KOPT-K1 (cell line): Measurements from ENCODE around the gene PRRT4.

Experiments used
- H3K27ac ChIP-seq: fragments of 200-600 bp; sonication (generic); 2 replicates; pipeline ENCODE4 v1.5.1; 2016; ENCODE audit warnings: antibody characterized with exemption, mild to moderate bottlenecking, low read depth, low read length; ENCODE audit not compliant: poor library complexity, severe bottlenecking
- H3K36me3 ChIP-seq: fragments of 200-600 bp; sonication (generic); 2 replicates; pipeline ENCODE4 v1.5.1; 2017; ENCODE audit warnings: antibody characterized with exemption, mild to moderate bottlenecking, low read length, moderate library complexity; ENCODE audit not compliant: insufficient read depth
- H3K9me3 ChIP-seq: fragments of 200-600 bp; sonication (generic); 2 replicates; pipeline ENCODE4 v1.5.1; 2017; ENCODE audit warnings: antibody characterized with exemption, low read length, mild to moderate bottlenecking; ENCODE audit not compliant: insufficient read depth, poor library complexity, severe bottlenecking

The PRRT4 gene

GRCh38 chr7:128366300-128366699 is 4.8 kb upstream of the PRRT4 start:
- H3K27ac ChIP-seq = no peak overlapping the region
- no peaks in the 10 kb centered on the region for H3K36me3 ChIP-seq
- H3K9me3 ChIP-seq = no peaks in the 10 kb centered on the region

- Histone ChIP-seq H3K9me3 (no peaks in the 10 kb centered on the region), H3K27ac (no peak overlapping the region), H3K36me3 (no peaks in the 10 kb centered on the region)
Observed at GRCh38 chr7:128365432-128365831, 3.9 kb upstream of the PRRT4 start.

GRCh38 chr7:128364166-128364870 is 2.8 kb upstream of the PRRT4 start:
- Histone ChIP-seq H3K36me3 (no peaks in the 10 kb centered on the region), H3K27ac (no peak overlapping the region), H3K9me3 (no peaks in the 10 kb centered on the region)

GRCh38 chr7:128363261-128363721 is 1.8 kb upstream of the PRRT4 start:
- no peaks in the 10 kb centered on the region for H3K36me3 ChIP-seq
- no peaks in the 10 kb centered on the region for H3K9me3 ChIP-seq
- no peak overlapping the region for H3K27ac ChIP-seq

GRCh38 chr7:128362670-128363069 is 1.2 kb upstream of the PRRT4 start:
- Histone ChIP-seq H3K36me3 (no peaks in the 10 kb centered on the region), H3K9me3 (no peaks in the 10 kb centered on the region), H3K27ac (no peak overlapping the region)

- no peak overlapping the region for H3K27ac ChIP-seq
- no peaks in the 10 kb centered on the region for H3K9me3 ChIP-seq
- no peaks in the 10 kb centered on the region for H3K36me3 ChIP-seq
Observed at GRCh38 chr7:128360359-128360678, 1.2 kb downstream of the PRRT4 start.

GRCh38 chr7:128359939-128360338 is 1.6 kb downstream of the PRRT4 start:
- Histone ChIP-seq H3K27ac (no peak overlapping the region), H3K9me3 (no peaks in the 10 kb centered on the region), H3K36me3 (no peaks in the 10 kb centered on the region)

- no peaks in the 10 kb centered on the region for H3K36me3 ChIP-seq
- no peak overlapping the region for H3K27ac ChIP-seq
- no peaks in the 10 kb centered on the region for H3K9me3 ChIP-seq
Observed at GRCh38 chr7:128359336-128359735, 2.2 kb downstream of the PRRT4 start.

GRCh38 chr7:128358233-128358632 is 3.3 kb downstream of the PRRT4 start:
- Histone ChIP-seq H3K27ac (no peak overlapping the region), H3K36me3 (no peaks in the 10 kb centered on the region), H3K9me3 (no peaks in the 10 kb centered on the region)

GRCh38 chr7:128357217-128357613 is 4.3 kb downstream of the PRRT4 start:
- Histone ChIP-seq H3K9me3 (no peaks in the 10 kb centered on the region), H3K36me3 (no peaks in the 10 kb centered on the region), H3K27ac (no peak overlapping the region)

GRCh38 chr7:128356546-128357216 is 4.8 kb downstream of the PRRT4 start:
- H3K36me3 ChIP-seq = no peaks in the 10 kb centered on the region
- no peaks in the 10 kb centered on the region for H3K9me3 ChIP-seq
- no peak overlapping the region for H3K27ac ChIP-seq

GRCh38 chr7:128353610-128354009 is 7.9 kb downstream of the PRRT4 start:
- H3K27ac ChIP-seq = no peak overlapping the region
- H3K9me3 ChIP-seq = no peaks in the 10 kb centered on the region
- H3K36me3 ChIP-seq = no peaks in the 10 kb centered on the region

GRCh38 chr7:128353189-128353588 is 8.3 kb downstream of the PRRT4 start:
- Histone ChIP-seq H3K27ac (no peak overlapping the region), H3K36me3 (no peaks in the 10 kb centered on the region), H3K9me3 (no peaks in the 10 kb centered on the region)

- no peaks in the 10 kb centered on the region for H3K9me3 ChIP-seq
- no peaks in the 10 kb centered on the region for H3K36me3 ChIP-seq
- H3K27ac ChIP-seq = no peak overlapping the region
Observed at GRCh38 chr7:128352636-128353035, 8.9 kb downstream of the PRRT4 start.

GRCh38 chr7:128352153-128352537 is 9.3 kb downstream of the PRRT4 start:
- Histone ChIP-seq H3K36me3 (no peaks in the 10 kb centered on the region), H3K27ac (no peak overlapping the region), H3K9me3 (no peaks in the 10 kb centered on the region)
